A549 treated with GW870086 at 1 μM for 4 hours (cell line): ENCODE measurements around the gene LRRC17. TPM values are rescaled to one million over a fixed set of nuclear protein-coding genes. Genes with fewer than 3 reads are reported as not detected.

Experiments
- total RNA-seq: library from RNA; stranded (reverse); fragments of 200-300 nt; extraction: Qiagen RNA extraction; gene quantifications from 5 replicates; pipeline ENCODE4 v1.2.3, GENCODE V29; 2022; ENCODE audit warnings: low read depth

LRRC17 gene, protein sequence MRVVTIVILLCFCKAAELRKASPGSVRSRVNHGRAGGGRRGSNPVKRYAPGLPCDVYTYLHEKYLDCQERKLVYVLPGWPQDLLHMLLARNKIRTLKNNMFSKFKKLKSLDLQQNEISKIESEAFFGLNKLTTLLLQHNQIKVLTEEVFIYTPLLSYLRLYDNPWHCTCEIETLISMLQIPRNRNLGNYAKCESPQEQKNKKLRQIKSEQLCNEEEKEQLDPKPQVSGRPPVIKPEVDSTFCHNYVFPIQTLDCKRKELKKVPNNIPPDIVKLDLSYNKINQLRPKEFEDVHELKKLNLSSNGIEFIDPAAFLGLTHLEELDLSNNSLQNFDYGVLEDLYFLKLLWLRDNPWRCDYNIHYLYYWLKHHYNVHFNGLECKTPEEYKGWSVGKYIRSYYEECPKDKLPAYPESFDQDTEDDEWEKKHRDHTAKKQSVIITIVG
- 0.06 to 0.14 TPM in 2 of 5 replicates, not detected in the others for total RNA-seq

GRCh38 chr7:102912742-102913141, at the start of gene LRRC17:
LRRC17 (plus strand) TSS chr7:102913000; CDS start chr7:102933914, 20,914 bp downstream.

Other genes starting within 250 kb of the LRRC17 start
- gene POLR2J2, start 241.3 kb upstream of the LRRC17 start, total RNA-seq: 0.07 to 0.95 TPM (median 0.30 TPM) in 5 replicates
- 5.8 to 7.0 TPM (median 6.5 TPM) in 5 replicates for gene FAM185A, start 164.0 kb upstream of the LRRC17 start, total RNA-seq
- 0.26 to 0.65 TPM (median 0.33 TPM) in 5 replicates for gene FBXL13, start 161.8 kb downstream of the LRRC17 start, total RNA-seq
- gene ARMC10, start 162.1 kb downstream of the LRRC17 start, total RNA-seq: 28.0 to 39.3 TPM (median 36.4 TPM) in 5 replicates
- 3.3 to 4.1 TPM (median 4.0 TPM) in 5 replicates for gene NAPEPLD, start 236.1 kb downstream of the LRRC17 start, total RNA-seq